Esophagus mucosa (tissue), 1 donor: ENCODE results near the gene HUS1. TPM values are rescaled to one million over a fixed set of nuclear protein-coding genes. Genes with fewer than 3 reads are reported as not detected.

ENCODE experiments used
- ATAC-seq: fragments of 200-7000 bp; cut with Tn5 transposase; one replicate; pipeline ENCODE4 v1.9.1; 2020
- total RNA-seq: library from RNA; stranded (reverse); gene quantifications from one replicate; pipeline ENCODE4 v1.2.4, GENCODE V29; 2023
- donor health status: DM: yes; HTN: yes; CAD: no.

The HUS1 gene
- total RNA-seq, 1 donor from 2014 or later = 20.0 TPM

- ATAC-seq = no peak
Observed at GRCh38 chr7:47978790-47979144, 648 bp downstream of the HUS1 start.

DNA sequence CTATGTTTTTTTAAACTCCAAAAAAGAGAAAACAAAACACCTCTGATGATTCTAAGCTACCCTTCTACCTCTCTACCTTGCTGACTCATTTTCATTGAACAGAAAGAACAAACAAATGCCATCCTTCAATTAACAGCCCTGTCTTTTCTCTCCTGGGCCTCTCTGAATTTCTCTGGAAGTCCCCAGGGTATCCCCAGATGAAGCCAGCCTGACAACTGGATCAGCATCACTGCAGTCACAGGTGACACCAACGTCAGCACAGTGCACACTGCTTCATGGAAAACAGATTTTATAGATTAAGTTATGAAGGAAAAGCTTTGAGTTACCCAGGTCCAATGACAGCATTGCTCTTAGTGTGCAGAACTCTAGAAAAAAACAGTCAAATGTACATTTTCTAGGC lies 5.7 kb downstream of the HUS1 start:
- ATAC-seq = no peak

DNA sequence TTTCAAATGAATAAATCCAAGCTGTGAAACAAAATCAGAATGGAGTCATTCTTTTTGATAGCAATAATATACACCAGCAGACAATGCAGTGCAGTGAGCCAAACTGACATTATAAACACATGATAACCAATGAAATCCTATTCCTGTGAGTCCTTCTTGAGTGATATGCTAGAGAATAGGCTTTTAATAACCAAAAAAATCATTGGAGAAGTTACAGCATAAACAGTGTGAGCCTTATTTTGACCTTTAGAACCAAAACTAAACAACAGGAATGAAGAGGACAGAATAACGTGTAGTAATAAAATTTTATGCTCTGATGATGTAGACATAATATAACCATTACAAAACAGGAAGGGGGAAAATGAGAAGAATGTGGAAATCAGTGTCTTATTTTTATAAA lies 8.7 kb downstream of the HUS1 start:
- ATAC-seq = no peak

DNA sequence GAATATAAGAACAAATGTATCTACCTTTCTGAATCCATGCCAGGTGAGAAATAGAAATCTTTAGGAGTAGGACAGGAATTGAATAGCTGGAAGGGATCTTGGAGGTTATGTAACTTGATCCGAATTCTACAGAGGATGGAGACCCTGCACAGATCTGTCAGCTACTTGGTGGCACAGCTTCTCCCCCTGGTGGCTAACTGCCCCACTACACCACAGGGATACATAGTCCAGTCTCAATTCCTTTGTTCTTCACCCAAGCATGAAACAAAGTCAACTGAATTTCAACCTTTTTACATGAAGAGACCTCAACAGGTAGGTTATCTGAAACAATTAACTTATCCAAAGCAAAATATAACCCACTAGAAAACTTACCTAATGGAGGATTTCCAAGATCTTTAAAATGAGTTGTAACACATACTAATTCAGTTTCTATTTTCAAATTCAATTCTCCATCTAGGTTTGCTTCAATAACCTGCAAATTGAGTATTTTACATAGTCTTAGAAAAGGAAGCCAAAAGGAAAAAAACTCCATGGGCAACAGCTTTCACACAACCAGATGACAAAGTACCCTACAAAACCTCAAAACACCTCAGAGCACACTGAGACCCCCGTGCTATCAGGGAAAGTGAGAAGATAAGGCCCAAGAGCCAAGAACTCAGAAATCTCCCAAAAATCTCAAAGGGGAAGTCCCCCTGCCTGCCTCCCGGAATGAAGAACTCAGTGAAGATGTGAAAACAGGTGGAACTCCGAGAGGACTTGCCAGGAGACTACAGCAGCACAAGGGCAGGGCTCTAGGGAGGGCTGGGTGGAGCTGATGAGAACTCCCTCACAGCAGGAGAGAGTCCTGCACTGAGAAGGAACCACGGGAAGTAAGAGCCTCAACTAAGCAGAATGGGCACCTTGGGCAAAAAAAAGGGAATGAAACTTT lies 10.3 kb downstream of the HUS1 start:
- peak; percentile 86 for ATAC-seq

DNA sequence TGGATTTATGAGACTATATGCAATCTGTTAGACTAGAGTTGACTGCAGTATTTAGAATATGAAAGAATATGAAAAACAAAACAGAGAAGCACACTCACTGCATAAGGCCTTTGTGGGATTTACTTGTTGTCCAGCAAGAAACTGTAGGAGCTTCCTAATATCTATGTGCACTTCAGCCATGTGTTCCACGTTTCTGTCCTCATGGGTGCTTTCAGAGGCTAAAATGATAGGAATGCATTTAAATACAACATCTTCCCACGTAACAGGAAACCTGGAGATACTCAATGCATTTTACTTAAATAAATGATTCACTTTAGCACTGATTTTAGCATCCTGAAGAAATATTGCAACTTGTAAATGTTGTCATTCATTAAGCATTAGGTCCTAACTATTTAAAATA lies 11.7 kb downstream of the HUS1 start:
- no peak for ATAC-seq

GRCh38 chr7:47967123-47967522 lies 12.3 kb downstream of the HUS1 start:
- no peak for ATAC-seq

GRCh38 chr7:47965456-47965855 lies 14.0 kb downstream of the HUS1 start:
- no peak for ATAC-seq

DNA sequence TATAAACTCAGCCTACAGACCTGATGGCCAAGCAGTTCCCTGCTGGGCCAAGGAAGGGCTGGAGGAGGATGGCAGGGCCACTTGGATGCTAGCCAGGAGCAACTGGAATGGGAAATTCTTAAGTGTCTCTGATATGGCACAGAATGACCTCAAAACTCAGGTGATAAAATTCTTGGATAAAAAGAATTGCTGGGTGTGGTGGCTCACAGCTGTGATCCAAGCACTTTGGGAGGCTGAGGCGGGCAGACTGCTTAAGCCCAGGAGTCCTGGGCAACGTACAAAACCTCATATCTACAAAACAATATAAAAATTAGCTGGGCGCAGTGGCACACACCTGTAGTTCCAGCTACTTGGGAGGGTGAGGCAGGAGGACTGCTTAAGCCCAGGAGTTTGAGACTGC lies 17.2 kb downstream of the HUS1 start:
- ATAC-seq = no peak

- ATAC-seq = no peak
Observed at GRCh38 chr7:47957156-47957555, 22.3 kb downstream of the HUS1 start.

GRCh38 chr7:47956220-47956619 lies 23.2 kb downstream of the HUS1 start:
- ATAC-seq = no peak

DNA sequence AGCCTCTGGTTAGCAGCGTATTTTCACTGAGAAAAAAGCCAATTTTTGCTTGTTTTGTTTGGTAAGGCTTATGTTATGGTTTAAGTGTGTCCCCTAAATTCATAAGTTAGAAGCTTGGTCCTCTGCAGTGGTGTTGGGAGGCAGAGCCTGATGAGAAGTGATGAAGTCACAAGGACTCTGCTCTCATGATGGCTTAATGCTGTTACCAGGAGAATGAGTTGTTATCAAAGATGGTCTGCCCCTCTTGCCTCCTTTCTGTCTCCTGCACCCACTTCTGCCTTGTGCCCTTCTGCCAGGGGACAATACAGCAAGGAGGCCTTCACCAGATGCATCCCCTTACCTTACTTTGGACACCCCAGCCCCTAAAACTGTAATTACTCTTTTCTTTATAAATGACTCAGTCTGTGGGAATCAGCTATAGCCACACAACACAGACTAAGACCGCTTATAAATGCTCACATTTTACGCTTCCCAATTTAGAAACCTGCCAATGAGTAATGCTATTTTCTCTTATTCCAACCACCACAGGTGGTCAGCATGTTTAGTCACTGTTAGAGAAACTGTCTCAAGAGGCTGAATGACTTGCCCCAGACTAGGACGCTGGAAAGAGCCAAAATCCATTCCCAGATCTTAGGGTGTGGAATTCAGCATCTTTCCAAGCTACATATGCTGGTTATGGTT lies 25.0 kb downstream of the HUS1 start:
- ATAC-seq = no peak

DNA sequence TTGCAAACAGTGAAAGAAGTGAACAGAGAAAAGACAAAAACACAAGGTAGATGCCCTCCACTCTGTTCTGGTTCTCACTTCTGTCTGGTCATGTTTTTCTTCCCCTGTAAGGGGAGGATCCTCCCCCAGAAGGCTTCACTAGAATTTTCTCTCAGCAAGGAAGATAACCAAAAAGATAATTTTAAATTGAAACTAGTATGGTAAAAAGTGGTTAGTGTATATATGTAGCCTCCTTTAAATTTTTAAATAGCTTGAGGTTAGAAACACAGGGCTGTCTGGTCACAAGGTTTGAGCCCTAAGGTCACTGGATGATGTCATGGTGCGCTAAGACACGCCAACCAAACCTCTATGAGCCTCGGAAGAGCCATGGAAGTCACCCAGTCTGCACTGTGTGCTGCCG lies 25.6 kb downstream of the HUS1 start:
- ATAC-seq = no peak

DNA sequence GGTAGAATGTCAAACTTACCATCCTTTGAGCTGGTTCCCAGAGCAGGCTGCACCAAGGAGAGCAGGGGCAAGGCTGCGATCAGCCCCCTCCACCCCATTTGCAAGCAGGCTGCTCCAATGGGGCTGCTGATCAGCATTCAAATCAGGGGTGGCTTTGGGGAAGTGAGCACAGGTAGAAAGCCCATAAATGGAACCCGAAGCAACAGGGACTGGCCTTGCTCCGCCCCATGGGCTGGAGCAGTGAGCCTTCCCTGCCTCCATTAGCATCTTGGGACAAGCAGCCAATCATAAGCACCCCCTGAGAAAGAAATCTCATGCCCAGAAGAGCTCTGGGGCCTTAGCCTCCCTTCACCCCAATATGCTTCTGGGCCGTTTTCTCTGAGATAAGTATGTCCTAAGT lies 27.2 kb downstream of the HUS1 start:
- ATAC-seq = no peak

- ATAC-seq = peak; percentile 17
Observed at GRCh38 chr7:47951374-47951773, 28.0 kb downstream of the HUS1 start.

DNA sequence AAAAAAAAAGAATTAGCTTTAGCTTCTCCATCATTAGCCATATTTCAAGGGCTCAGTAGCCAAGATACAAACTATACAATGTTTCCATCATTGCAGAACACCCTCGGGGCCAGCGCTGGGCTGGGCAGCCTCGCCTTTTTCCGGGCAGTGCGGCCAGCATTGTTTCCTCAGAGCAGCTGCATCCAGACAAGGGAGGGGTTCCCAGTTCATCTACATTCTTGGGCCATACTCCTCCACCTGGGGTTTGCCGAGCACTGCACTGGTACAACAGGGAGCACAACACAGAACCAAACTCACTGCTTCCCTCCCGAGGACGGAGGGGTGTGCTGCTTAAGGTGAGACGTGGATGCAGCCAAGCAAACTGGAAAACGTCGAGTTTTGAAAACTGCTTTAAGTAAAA lies 28.7 kb downstream of the HUS1 start:
- peak; percentile 96 for ATAC-seq

DNA sequence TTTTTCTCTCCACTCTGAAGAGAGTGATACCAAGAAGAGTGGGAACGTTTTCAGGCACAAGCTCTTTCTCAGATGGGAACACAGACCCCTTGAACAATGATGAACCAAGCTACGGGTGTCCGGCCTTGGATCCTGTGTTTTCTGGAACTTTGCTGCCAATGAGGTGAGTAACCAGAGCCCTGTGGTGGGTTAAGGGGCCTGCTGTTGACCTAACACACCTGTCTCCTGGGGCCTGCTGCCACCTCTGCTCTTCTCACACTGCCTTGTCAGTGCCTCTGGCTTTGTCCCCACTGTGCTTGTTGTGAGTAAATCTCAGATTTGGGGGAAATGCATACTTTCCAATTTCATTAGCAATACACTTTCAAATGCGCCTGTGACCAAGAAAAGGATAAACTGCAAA lies 29.7 kb downstream of the HUS1 start:
- no peak for ATAC-seq

- ATAC-seq = no peak
Observed at GRCh38 chr7:47948141-47948790, 31.1 kb downstream of the HUS1 start, which contains the start of gene PKD1L1. PKD1L1 (minus strand) TSS chr7:47948466; CDS start chr7:47948440, 26 bp downstream.

- ATAC-seq = no peak
Observed at GRCh38 chr7:47947355-47947749, 32.1 kb downstream of the HUS1 start.

GRCh38 chr7:47946581-47947354 lies 32.6 kb downstream of the HUS1 start:
- ATAC-seq = peak; percentile 20

- ATAC-seq = no peak
Observed at GRCh38 chr7:47945261-47946015, 34.0 kb downstream of the HUS1 start.

DNA sequence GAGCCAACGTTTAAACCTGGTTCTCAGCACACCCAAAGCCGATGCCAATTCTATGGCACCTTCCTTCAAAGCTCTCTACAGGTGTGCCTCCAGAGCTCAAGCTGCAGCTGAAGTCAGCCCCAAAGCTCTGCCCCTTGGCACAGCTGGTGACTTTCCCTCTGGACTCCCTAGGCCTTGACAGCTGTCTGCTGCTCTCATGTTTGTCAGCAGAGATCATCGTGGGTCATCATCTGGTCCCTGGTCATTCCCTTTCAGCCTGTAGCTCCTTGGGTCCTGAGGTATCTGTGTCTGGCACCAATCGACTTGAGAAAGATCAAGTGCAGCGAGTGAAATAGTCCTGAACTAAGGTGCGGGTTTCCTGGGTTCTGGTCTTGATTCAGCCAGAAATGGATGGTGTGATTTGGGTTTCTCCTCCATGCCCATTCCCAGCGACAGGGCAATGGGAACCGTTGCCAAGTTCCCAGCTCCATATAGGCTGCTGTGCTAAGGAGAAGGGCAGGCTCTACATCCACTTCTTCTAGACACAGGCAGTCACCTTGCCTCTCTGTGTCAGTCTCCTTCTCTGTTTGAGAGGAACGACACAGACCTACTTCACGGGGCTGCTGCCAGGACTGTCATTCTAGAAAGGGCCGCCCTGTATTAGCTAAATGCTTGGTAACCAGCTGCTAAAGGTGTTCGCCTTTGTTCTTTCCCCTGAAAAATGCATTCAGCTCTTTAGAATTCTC lies 34.7 kb downstream of the HUS1 start:
- ATAC-seq = no peak
